ENCODE data around the gene IRX6. TPM values are rescaled to one million over a fixed set of nuclear protein-coding genes. Genes with fewer than 3 reads are reported as not detected.

IRX6 gene
- total and polyA plus RNA-seq, 2 donors from 2014 or later, result 0.62 to 1.2 TPM

DNA sequence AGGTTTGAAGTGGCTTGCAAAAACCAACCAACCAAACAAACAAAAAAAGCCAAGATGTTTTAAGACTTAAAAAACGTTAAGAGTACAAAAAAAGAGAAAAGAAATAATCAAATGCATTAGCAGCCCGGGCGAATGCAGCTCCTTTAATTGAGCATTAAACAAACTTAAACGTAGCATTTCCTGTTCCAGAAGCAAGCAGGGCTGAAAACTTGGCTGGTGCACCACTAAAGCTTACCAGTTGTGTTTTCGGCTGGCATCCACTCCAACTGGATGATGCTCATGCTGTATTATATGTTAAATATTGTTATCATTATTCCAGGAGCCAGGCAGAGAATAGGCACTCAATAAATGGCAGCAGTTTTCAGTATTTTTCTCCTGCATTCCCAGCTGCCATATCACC is 45.1 kb downstream of the IRX6 start:
- DNase-seq (no peak), FAIRE-seq (no peak)
- H3K36me3 ChIP-seq (ENCODE audit: control insufficient read depth in 2 of 3, insufficient read depth in 3 of 3, low read length in 3 of 3), result no peaks in the 10 kb centered on the region
- no peak overlapping the region for H3K27ac ChIP-seq (ENCODE audit: low read depth in 2 of 2, low read length in 2 of 2)
- H3K4me3 ChIP-seq (ENCODE audit: low read length in 3 of 3), result no peak overlapping the region
- no peak overlapping the region for H3K9ac ChIP-seq (ENCODE audit: low read length in 3 of 3)
- intact Hi-C loops (cut with DNase I), result no loop called here
- no peaks in the 10 kb centered on the region for H3K9me3 ChIP-seq (ENCODE audit: control insufficient read depth in 2 of 3, insufficient read depth in 1 of 3, low read length in 3 of 3)
- H3K27me3 ChIP-seq (ENCODE audit: control insufficient read depth, insufficient read depth, low read length), result peaks cover 10% of the 10 kb centered on the region
- no peak for TF ChIP-seq CTCF (IDR thresholded peaks at IDR 0.05; ENCODE audit: borderline replicate concordance, extremely low read depth, insufficient read depth)
- no peaks in the 10 kb centered on the region for H3K4me1 ChIP-seq (ENCODE audit: control insufficient read depth in 2 of 3, insufficient read depth in 2 of 3, low read depth in 1 of 3, low read length in 3 of 3)

GRCh38 chr16:55370762-55371482 is 46.9 kb downstream of the IRX6 start:
- no peaks in the 10 kb centered on the region for H3K4me1 ChIP-seq (ENCODE audit: control insufficient read depth in 2 of 3, insufficient read depth in 2 of 3, low read depth in 1 of 3, low read length in 3 of 3)
- peak; percentile 74 to 86 (median 81) for DNase-seq
- TF ChIP-seq CTCF (IDR thresholded peaks at IDR 0.05; ENCODE audit: borderline replicate concordance, extremely low read depth, insufficient read depth), result peak; percentile 62
- no peak overlapping the region for H3K27ac ChIP-seq (ENCODE audit: low read depth in 2 of 2, low read length in 2 of 2)
- H3K9me3 ChIP-seq (ENCODE audit: control insufficient read depth in 2 of 3, insufficient read depth in 1 of 3, low read length in 3 of 3), result no peaks in the 10 kb centered on the region
- H3K27me3 ChIP-seq (ENCODE audit: control insufficient read depth, insufficient read depth, low read length), result peaks cover 10% of the 10 kb centered on the region
- intact Hi-C loops (cut with DNase I), result no loop called here
- H3K4me3 ChIP-seq (ENCODE audit: low read length in 3 of 3), result no peak overlapping the region
- no peaks in the 10 kb centered on the region for H3K36me3 ChIP-seq (ENCODE audit: control insufficient read depth in 2 of 3, insufficient read depth in 3 of 3, low read length in 3 of 3)
- no peak overlapping the region for H3K9ac ChIP-seq (ENCODE audit: low read length in 3 of 3)
- FAIRE-seq, result no peak

DNA sequence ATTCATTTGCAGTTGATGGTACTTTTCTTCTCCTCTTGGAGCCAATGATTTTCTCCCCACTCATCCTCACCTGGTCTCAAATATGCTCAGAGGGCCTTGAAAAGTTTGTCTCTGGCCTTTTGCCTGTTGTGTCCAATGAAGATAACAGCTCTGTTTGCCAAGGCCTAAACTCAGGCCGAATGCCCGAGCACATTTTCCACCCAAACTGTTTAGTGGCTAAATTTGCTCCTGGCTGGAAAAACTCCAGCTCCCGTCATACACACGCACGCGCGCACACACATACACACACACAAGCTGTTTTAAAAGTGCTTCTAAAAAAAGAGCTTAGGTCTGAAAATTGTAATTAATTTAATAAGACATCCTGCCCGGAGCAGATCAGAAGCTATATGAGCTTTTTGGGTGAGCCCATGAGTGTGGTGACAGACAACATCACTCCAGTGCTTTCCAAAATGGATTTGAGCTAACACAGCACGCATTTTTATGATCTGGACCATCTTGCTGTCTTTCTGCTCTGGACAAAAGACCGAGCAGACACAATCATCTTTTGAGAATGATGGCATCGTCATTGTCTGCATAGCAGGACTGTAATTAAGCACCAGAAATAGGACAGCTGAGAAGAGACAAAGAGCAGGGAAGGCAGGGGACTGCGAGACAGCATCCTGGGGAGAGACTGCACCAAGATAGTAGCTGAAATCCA is 48.9 kb downstream of the IRX6 start:
- H3K9me3 ChIP-seq (ENCODE audit: control insufficient read depth in 2 of 3, insufficient read depth in 1 of 3, low read length in 3 of 3), result no peaks in the 10 kb centered on the region
- H3K4me1 ChIP-seq (ENCODE audit: control insufficient read depth in 2 of 3, insufficient read depth in 2 of 3, low read depth in 1 of 3, low read length in 3 of 3), result no peaks in the 10 kb centered on the region
- DNase-seq (no peak), FAIRE-seq (no peak)
- peaks cover 10% of the 10 kb centered on the region for H3K27me3 ChIP-seq (ENCODE audit: control insufficient read depth, insufficient read depth, low read length)
- TF ChIP-seq CTCF (IDR thresholded peaks at IDR 0.05; ENCODE audit: borderline replicate concordance, extremely low read depth, insufficient read depth), result no peak
- no peak overlapping the region for H3K9ac ChIP-seq (ENCODE audit: low read length in 3 of 3)
- H3K4me3 ChIP-seq (ENCODE audit: low read length in 3 of 3), result no peak overlapping the region
- H3K36me3 ChIP-seq (ENCODE audit: control insufficient read depth in 2 of 3, insufficient read depth in 3 of 3, low read length in 3 of 3), result no peaks in the 10 kb centered on the region
- no peak overlapping the region for H3K27ac ChIP-seq (ENCODE audit: low read depth in 2 of 2, low read length in 2 of 2)
- intact Hi-C loops (cut with DNase I), result no loop called here
